GM21786 (cell line): ENCODE data around the gene TEX47.

Experiments used
- ATAC-seq: cut with Tn5 transposase; IDR thresholded peaks from one replicate; pipeline ENCODE4 v1.9.1; 2021; ENCODE audit not compliant: unreplicated experiment

Gene TEX47

DNA sequence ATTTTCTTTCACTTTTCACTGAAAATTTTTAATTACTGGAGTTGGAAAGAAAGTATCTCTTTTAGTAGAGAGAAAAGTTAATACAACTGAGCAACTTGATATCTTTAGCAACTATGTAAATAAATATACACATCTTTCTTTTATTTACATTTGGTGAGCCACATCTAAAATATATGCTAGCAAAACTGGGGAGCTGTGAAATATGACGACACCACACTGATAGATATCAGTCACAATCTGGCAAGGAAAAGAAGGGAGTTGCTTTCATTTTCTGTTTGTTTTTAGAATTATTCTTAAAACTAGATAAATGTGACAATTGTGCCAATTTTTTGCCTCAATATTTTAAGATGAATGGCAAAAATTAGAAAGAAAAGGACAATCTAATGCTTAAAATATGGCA lies 38.7 kb downstream of the TEX47 start:
- no peak for ATAC-seq

DNA sequence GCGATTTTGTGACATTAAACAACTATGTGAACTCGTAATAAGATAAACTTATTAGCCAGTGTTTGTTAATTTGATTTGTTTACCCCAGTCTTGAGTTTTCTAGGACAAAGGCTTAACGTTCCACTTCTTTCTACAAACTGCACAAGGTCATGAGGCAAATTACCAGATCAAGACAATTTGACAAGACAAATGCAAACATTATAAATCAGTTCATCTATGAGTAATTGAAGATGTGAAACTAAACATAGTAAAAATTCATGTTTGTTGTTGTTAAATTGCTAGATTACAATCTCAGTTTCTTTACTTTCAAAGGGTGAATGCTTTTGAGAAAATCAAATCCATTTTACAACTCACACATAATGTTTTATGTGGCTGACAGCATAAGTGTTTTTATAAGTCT lies 49.4 kb downstream of the TEX47 start:
- ATAC-seq = no peak
